Measurements from ENCODE around the gene SSX7. TPM values are rescaled to one million over a fixed set of nuclear protein-coding genes. Genes with fewer than 3 reads are reported as not detected.
"Not testable (repeated sequence)": the region's sequence is repeated elsewhere in the genome, so short reads cannot be mapped to it uniquely, and the experiment has no call there.

Gene SSX7, protein sequence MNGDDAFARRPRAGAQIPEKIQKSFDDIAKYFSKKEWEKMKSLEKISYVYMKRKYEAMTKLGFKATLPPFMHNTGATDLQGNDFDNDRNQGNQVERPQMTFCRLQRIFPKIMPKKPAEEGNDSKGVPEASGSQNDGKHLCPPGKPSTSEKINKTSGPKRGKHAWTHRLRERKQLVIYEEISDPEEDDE
- not detected in 2 replicates for total RNA-seq
- long read RNA-seq, result 0 reads

DNA sequence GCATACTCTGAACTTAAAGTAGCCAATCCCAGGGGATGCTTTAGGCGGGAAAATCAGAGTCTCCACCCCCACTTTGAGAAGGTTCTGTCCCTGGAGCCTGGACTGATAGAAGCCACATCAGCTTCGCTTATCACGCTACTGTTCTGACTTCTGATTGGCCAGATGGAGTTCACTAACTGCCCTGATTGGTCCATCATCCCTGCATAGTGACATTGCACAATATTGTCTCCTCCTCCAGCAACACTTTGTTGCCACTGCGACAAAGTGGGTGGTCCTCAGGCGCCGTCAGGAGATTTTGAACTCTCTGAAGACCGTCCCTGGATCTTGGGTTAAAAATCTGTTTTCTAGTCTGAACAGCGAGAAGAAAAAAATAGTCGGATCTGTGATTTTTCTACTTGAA lies at the start of gene SSX7:
Gene SSX7 (minus strand): TSS at position 101 of the 400 bp plus-strand sequence. CDS start 1,428 bp downstream, outside the sequence.
- not testable (repeated sequence) for DNase-seq (ENCODE audit: low spot score, unreplicated experiment); H3K27ac Mint-ChIP-seq; H3K27me3 Mint-ChIP-seq; H3K36me3 Mint-ChIP-seq (ENCODE audit: insufficient read depth); H3K4me1 Mint-ChIP-seq (ENCODE audit: low read depth); H3K4me3 Mint-ChIP-seq (ENCODE audit: low read depth)
- peaks cover 21% of the 10 kb centered on the region for H3K9me3 Mint-ChIP-seq (ENCODE audit: low read depth)

DNA sequence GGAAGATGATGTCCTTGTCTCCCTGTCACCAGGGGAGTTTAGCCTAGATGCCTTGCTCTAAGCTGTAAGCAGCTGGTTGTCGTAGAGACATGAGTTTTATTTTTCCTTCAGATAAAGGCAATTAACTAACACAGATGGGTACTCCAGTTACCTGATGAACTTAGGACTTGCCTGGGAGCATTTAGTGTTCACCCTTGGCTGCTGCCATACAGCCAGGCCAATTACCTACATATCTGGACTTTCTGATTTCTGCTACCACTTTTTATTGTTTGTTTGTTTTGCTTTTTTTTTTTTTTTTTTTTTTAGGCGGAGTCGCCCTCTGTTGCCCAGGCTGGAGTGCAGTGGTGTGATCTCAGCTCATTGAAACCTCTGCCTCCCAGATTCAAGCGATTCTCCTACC lies 37.3 kb upstream of the SSX7 start:
- H3K9me3 Mint-ChIP-seq (ENCODE audit: low read depth); H3K36me3 Mint-ChIP-seq (ENCODE audit: insufficient read depth); H3K4me3 Mint-ChIP-seq (ENCODE audit: low read depth); DNase-seq (ENCODE audit: low spot score, unreplicated experiment); H3K27me3 Mint-ChIP-seq; H3K27ac Mint-ChIP-seq; H3K4me1 Mint-ChIP-seq (ENCODE audit: low read depth): not testable (repeated sequence)

DNA sequence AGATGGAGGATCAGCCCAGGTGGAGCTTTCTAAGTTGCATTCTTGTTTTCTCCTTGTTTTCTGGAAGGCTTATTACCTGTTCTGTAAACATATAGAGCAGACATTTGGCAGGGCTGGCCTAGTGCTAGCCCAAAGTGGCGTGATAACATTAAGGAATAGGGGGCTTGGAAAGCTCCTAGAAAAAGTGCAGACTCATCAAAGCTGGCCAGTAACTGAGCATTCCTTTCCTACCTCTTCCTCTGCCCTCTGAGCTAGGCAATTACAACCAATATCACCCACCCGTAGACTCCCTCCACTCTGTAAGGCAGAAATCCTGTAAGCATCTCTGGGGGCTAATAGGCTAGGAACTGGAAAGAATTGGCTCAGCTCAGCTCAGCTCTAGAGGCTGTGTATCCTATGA lies 7.5 kb upstream of the SSX7 start:
- H3K27me3 Mint-ChIP-seq; H3K36me3 Mint-ChIP-seq (ENCODE audit: insufficient read depth); H3K9me3 Mint-ChIP-seq (ENCODE audit: low read depth); H3K4me3 Mint-ChIP-seq (ENCODE audit: low read depth); DNase-seq (ENCODE audit: low spot score, unreplicated experiment); H3K27ac Mint-ChIP-seq; H3K4me1 Mint-ChIP-seq (ENCODE audit: low read depth): not testable (repeated sequence)

DNA sequence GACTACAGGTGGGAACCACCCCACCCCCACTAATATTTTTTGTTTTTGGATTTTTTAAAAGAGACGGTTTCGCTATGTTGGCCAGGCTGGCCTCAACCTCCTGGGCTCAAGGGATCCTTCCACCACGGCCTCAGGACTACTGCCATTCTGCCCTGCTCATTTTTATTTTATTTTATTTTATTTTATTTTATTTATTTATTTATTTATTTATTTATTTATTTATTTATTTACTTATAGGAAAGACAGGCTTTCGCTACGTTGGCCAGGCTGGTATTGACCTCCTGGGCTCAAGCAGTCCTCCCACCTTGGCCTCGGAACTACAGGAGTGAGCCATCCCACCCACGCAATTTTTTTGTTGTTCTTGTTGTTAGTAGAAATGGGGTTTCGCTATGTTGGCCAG lies 775 bp upstream of the SSX7 start:
- H3K27me3 Mint-ChIP-seq, result not testable (repeated sequence)
- H3K9me3 Mint-ChIP-seq (ENCODE audit: low read depth), result peaks cover 21% of the 10 kb centered on the region

DNA sequence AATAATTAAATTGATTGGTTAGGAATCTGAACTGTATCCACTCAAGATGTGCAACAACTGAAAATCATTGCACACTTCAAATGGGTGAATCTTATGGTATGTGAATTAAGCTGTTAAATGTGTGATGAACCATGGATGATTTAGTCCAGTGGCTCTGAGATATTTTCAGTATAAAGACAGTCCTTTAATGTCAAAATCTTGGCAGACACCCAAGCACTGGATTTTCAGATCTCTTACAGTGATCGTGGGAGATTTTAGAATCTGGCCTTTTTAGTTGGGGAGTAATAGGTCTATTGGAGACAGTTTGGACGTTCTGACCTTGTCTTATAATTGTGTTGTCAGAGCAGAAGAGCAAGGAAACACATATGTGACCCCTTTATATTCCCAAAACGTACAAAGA lies 4.0 kb downstream of the SSX7 start:
- not testable (repeated sequence) for H3K4me3 Mint-ChIP-seq (ENCODE audit: low read depth); H3K27me3 Mint-ChIP-seq; H3K36me3 Mint-ChIP-seq (ENCODE audit: insufficient read depth); H3K27ac Mint-ChIP-seq; H3K4me1 Mint-ChIP-seq (ENCODE audit: low read depth); DNase-seq (ENCODE audit: low spot score, unreplicated experiment)
- peaks cover 30% of the 10 kb centered on the region for H3K9me3 Mint-ChIP-seq (ENCODE audit: low read depth)

More for the DNA sequence above, 775 bp upstream of the SSX7 start:
- H3K4me3 Mint-ChIP-seq (ENCODE audit: low read depth); DNase-seq (ENCODE audit: low spot score, unreplicated experiment); H3K36me3 Mint-ChIP-seq (ENCODE audit: insufficient read depth); H3K27ac Mint-ChIP-seq; H3K4me1 Mint-ChIP-seq (ENCODE audit: low read depth): not testable (repeated sequence)

DNA sequence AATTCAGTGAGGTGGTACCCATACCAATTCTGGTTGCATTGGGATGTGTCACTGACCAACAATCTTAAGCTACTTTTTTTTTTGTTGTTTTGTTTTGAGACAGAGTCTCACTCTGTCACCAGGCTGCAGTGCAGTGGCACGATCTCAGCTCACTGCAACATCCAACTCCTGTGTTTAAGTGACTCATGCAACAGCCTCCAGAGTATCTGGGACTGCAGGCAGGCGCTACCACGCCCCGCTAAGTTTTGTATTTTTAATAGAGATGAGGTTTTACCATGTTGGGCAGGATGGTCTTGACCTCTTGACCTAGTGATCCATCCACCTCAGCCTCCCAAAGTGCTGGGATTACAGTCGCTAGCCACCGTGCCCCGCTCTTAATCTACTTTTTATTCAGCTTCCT lies 5.7 kb downstream of the SSX7 start:
- H3K27ac Mint-ChIP-seq; DNase-seq (ENCODE audit: low spot score, unreplicated experiment); H3K4me3 Mint-ChIP-seq (ENCODE audit: low read depth); H3K36me3 Mint-ChIP-seq (ENCODE audit: insufficient read depth); H3K4me1 Mint-ChIP-seq (ENCODE audit: low read depth); H3K27me3 Mint-ChIP-seq: not testable (repeated sequence)
- peaks cover 25% of the 10 kb centered on the region for H3K9me3 Mint-ChIP-seq (ENCODE audit: low read depth)

DNA sequence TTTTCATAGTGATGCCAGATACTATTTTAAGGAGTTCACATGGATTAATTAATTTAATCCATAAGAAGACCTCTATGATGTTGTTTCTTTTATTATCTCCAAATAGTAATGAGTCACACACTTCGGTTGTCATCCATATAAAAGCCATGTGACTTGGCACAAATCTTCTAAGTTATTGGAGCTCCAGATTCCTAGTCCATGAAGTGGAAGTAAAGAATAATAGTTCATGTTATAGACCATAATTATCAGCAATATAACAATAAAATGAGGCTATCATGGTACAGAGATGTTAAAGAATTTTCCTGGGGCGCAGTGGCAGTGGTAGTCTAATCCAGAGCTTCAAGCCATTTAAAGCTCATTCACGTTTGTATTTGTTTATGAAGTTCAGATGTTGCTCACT lies 26.2 kb downstream of the SSX7 start:
- DNase-seq (ENCODE audit: low spot score, unreplicated experiment); H3K27me3 Mint-ChIP-seq; H3K36me3 Mint-ChIP-seq (ENCODE audit: insufficient read depth); H3K4me1 Mint-ChIP-seq (ENCODE audit: low read depth); H3K4me3 Mint-ChIP-seq (ENCODE audit: low read depth); H3K9me3 Mint-ChIP-seq (ENCODE audit: low read depth); H3K27ac Mint-ChIP-seq: not testable (repeated sequence)

DNA sequence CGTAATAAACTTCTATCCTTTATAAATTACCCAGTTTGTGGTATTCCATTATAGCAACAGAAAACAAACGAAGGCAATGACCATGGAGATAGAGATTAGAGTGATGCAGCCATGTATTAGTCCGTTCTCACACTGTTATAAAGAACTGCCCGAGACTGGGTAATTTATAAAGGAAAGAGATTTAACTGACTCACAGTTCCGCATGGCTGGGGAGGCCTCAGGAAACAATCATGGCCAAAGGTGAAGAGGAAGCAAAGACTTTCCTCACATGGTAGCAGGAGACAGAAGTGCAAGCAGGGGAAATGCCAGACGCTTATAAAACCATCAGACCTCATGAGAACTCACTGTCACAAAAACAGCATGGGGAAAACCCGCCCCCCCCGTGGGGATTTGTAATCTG lies 34.0 kb downstream of the SSX7 start:
- H3K9me3 Mint-ChIP-seq (ENCODE audit: low read depth), result peaks cover 14% of the 10 kb centered on the region
- H3K36me3 Mint-ChIP-seq (ENCODE audit: insufficient read depth); H3K27ac Mint-ChIP-seq; H3K27me3 Mint-ChIP-seq; H3K4me3 Mint-ChIP-seq (ENCODE audit: low read depth); H3K4me1 Mint-ChIP-seq (ENCODE audit: low read depth); DNase-seq (ENCODE audit: low spot score, unreplicated experiment): not testable (repeated sequence)

DNA sequence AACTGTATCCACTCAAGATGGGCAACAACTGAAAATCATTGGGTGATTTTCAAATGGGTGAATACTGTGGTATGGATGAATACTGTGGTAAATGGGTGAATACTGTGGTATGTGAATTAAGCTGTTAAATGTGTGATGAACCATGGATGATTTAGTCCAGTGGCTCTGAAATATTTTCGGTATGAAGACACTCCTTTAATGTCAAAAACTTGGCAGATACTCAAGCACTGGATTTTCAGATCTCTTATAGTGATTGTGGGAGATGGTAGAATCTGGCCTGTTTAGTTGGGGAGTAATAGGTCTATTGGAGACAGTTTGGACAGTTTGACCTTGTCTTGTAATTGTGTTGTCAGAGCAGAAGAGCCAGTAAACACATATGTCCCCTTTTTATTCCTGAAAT lies 45.7 kb downstream of the SSX7 start:
- Mint-ChIP-seq H3K36me3 (ENCODE audit: insufficient read depth) (no peaks in the 10 kb centered on the region), H3K9me3 (ENCODE audit: low read depth) (peaks cover 25% of the 10 kb centered on the region), H3K4me1 (ENCODE audit: low read depth) (no peaks in the 10 kb centered on the region), H3K27me3 (no peaks in the 10 kb centered on the region), H3K27ac (no peak overlapping the region), H3K4me3 (ENCODE audit: low read depth) (no peak overlapping the region)
- TF ChIP-seq, protein P1, sequence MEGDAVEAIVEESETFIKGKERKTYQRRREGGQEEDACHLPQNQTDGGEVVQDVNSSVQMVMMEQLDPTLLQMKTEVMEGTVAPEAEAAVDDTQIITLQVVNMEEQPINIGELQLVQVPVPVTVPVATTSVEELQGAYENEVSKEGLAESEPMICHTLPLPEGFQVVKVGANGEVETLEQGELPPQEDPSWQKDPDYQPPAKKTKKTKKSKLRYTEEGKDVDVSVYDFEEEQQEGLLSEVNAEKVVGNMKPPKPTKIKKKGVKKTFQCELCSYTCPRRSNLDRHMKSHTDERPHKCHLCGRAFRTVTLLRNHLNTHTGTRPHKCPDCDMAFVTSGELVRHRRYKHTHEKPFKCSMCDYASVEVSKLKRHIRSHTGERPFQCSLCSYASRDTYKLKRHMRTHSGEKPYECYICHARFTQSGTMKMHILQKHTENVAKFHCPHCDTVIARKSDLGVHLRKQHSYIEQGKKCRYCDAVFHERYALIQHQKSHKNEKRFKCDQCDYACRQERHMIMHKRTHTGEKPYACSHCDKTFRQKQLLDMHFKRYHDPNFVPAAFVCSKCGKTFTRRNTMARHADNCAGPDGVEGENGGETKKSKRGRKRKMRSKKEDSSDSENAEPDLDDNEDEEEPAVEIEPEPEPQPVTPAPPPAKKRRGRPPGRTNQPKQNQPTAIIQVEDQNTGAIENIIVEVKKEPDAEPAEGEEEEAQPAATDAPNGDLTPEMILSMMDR (IDR thresholded peaks at IDR 0.05; ENCODE audit: unreplicated experiment), result no peak
- DNase-seq (ENCODE audit: low spot score, unreplicated experiment), result no peak

DNA sequence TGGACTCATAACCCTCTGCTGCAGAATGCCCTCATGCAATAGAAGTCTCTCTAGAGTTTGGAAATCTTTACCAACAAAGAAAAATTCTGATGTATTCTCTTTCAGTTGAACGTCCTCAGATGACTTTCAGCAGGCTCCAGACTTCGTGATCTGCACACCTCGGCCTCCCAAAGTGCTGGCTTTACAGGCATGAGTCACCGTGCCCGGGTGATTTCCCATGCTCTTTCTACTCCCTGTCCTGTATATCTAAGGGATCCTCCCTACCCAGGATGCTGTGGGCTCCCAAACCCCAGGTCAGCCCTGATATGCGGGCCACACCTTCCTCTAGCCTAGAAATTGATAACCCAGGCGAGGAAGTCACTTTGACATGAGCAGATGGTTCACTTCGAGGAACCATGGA lies 51.5 kb downstream of the SSX7 start:
- H3K36me3 Mint-ChIP-seq (ENCODE audit: insufficient read depth); H3K27me3 Mint-ChIP-seq; H3K27ac Mint-ChIP-seq; DNase-seq (ENCODE audit: low spot score, unreplicated experiment); H3K4me3 Mint-ChIP-seq (ENCODE audit: low read depth); H3K4me1 Mint-ChIP-seq (ENCODE audit: low read depth): not testable (repeated sequence)
- H3K9me3 Mint-ChIP-seq (ENCODE audit: low read depth), result peaks cover 11% of the 10 kb centered on the region

All from progenitor cell of endocrine pancreas (in vitro differentiated cells).